Muscle of leg (tissue), 11 donors: ENCODE results near the gene MKNK1. TPM values are rescaled to one million over a fixed set of nuclear protein-coding genes. Genes with fewer than 3 reads are reported as not detected.

Experiments used
- DNase-seq: peaks from one replicate; pipeline ENCODE4 v3.0.0; 2013
- H3K27ac ChIP-seq: one replicate; pipeline ENCODE4 v1.5.1; 2013; ENCODE audit warnings: mild to moderate bottlenecking, low read length, control low read depth
- H3K27me3 ChIP-seq: one replicate; pipeline ENCODE4 v1.6.1; 2013; ENCODE audit warnings: low read length; ENCODE audit not compliant: control insufficient read depth, insufficient read depth
- H3K36me3 ChIP-seq: one replicate; pipeline ENCODE4 v1.6.1; 2013; ENCODE audit warnings: low read length; ENCODE audit not compliant: control insufficient read depth, insufficient read depth
- H3K4me1 ChIP-seq: one replicate; pipeline ENCODE4 v1.6.1; 2013; ENCODE audit warnings: low read length; ENCODE audit not compliant: control insufficient read depth, insufficient read depth
- H3K4me3 ChIP-seq: one replicate; pipeline ENCODE4 v1.5.1; 2013; ENCODE audit warnings: low read length, control low read depth
- H3K9me3 ChIP-seq: replicated peaks from 2 replicates; pipeline ENCODE4 v1.6.1; 2013; ENCODE audit warnings: low read depth, low read length; ENCODE audit not compliant: control insufficient read depth
- WGBS: methylation state at CpG from one replicate; pipeline ENCODE4 v1.1.5; 2013; ENCODE audit warnings: missing lambda C conversion rate; ENCODE audit not compliant: insufficient coverage; 5-methylcytosine and 5-hydroxymethylcytosine counted together
- polyA plus RNA-seq, 8 donors: library from polyadenylated mRNA; unstranded; fragments of 120-200 nt; gene quantifications; one replicate each; pipeline versions ENCODE4 v1.2.1 to v1.2.3, GENCODE V29; 2013; ENCODE audit warnings: inconsistent platforms in 1 of 8, low replicate concordance in 1 of 8; ENCODE audit not compliant: insufficient read length in 8 of 8, insufficient read depth in 1 of 8
- total RNA-seq: library from RNA; stranded (reverse); fragments of 120-200 nt; gene quantifications from one replicate; pipeline ENCODE4 v1.2.4, GENCODE V29; 2013

Gene MKNK1
- total and polyA plus RNA-seq, 9 donors = 19.3 to 32.5 (median 28.4) TPM

GRCh38 chr1:46599059-46599970 lies 4.8 kb downstream of the MKNK1 start:
- WGBS = 76% methylated on average over 2 of the region's 9 CpGs
- Histone ChIP-seq H3K27ac (no peak overlapping the region), H3K4me1 (peaks cover 13% of the 10 kb centered on the region)

GRCh38 chr1:46596846-46597245 lies 7.2 kb downstream of the MKNK1 start:
- WGBS = no CpG with 5 or more reads among the region's 3 CpGs
- peaks cover 3% of the 10 kb centered on the region for H3K4me1 ChIP-seq

More at GRCh38 chr1:46599059-46599970, 4.8 kb downstream of the MKNK1 start:
- DNase-seq = no peak
- H3K36me3 ChIP-seq = no peaks in the 10 kb centered on the region
- no peak overlapping the region for H3K4me3 ChIP-seq
- no peaks in the 10 kb centered on the region for H3K27me3 ChIP-seq
- no peaks in the 10 kb centered on the region for H3K9me3 ChIP-seq

GRCh38 chr1:46596036-46596435 lies 8.0 kb downstream of the MKNK1 start:
- Histone ChIP-seq H3K9me3 (no peaks in the 10 kb centered on the region), H3K27ac (no peak overlapping the region), H3K27me3 (no peaks in the 10 kb centered on the region), H3K4me3 (no peak overlapping the region), H3K36me3 (peaks cover 24% of the 10 kb centered on the region), H3K4me1 (no peaks in the 10 kb centered on the region)
- WGBS = no CpG with 5 or more reads among the region's 1 CpG
- no peak for DNase-seq

More at GRCh38 chr1:46596846-46597245, 7.2 kb downstream of the MKNK1 start:
- Histone ChIP-seq H3K27ac (no peak overlapping the region), H3K27me3 (no peaks in the 10 kb centered on the region), H3K4me3 (no peak overlapping the region), H3K9me3 (no peaks in the 10 kb centered on the region), H3K36me3 (peaks cover 18% of the 10 kb centered on the region)
- DNase-seq = no peak

- peak; percentile 82 for DNase-seq
- Histone ChIP-seq H3K36me3 (peaks cover 30% of the 10 kb centered on the region), H3K4me1 (no peaks in the 10 kb centered on the region), H3K27ac (no peak overlapping the region), H3K27me3 (no peaks in the 10 kb centered on the region), H3K4me3 (no peak overlapping the region), H3K9me3 (no peaks in the 10 kb centered on the region)
- WGBS = no CpG with 5 or more reads among the region's 3 CpGs
These were observed 8.9 kb downstream of the MKNK1 start for GRCh38 chr1:46595127-46595526.

- peaks cover 35% of the 10 kb centered on the region for H3K36me3 ChIP-seq
- H3K4me3 ChIP-seq = no peak overlapping the region
- H3K9me3 ChIP-seq = no peaks in the 10 kb centered on the region
- H3K27ac ChIP-seq = no peak overlapping the region
- DNase-seq = peak; percentile 71
- no peaks in the 10 kb centered on the region for H3K4me1 ChIP-seq
- WGBS = 66% methylated on average over 3 of the region's 5 CpGs
- no peaks in the 10 kb centered on the region for H3K27me3 ChIP-seq
These were observed 10.0 kb downstream of the MKNK1 start for GRCh38 chr1:46594063-46594462.

GRCh38 chr1:46592823-46593222 lies 11.2 kb downstream of the MKNK1 start:
- Histone ChIP-seq H3K4me1 (no peaks in the 10 kb centered on the region), H3K4me3 (no peak overlapping the region), H3K36me3 (peaks cover 38% of the 10 kb centered on the region), H3K9me3 (no peaks in the 10 kb centered on the region), H3K27me3 (no peaks in the 10 kb centered on the region), H3K27ac (no peak overlapping the region)
- whole genome bisulfite sequencing = 84% methylated on average over 3 of the region's 4 CpGs
- no peak for DNase-seq

- Histone ChIP-seq H3K36me3 (peaks cover 60% of the 10 kb centered on the region), H3K27me3 (no peaks in the 10 kb centered on the region), H3K4me3 (no peak overlapping the region), H3K4me1 (no peaks in the 10 kb centered on the region), H3K27ac (no peak overlapping the region), H3K9me3 (no peaks in the 10 kb centered on the region)
- WGBS = 70% methylated on average over 1 of the region's 3 CpGs
- no peak for DNase-seq
These were observed 14.5 kb downstream of the MKNK1 start for GRCh38 chr1:46589529-46589928.

- DNase-seq = peak; percentile 77
- Histone ChIP-seq H3K4me1 (no peaks in the 10 kb centered on the region), H3K4me3 (no peak overlapping the region), H3K27me3 (no peaks in the 10 kb centered on the region), H3K9me3 (no peaks in the 10 kb centered on the region), H3K27ac (no peak overlapping the region), H3K36me3 (peaks cover 63% of the 10 kb centered on the region)
- WGBS = no CpG with 5 or more reads among the region's 7 CpGs
These were observed 17.0 kb downstream of the MKNK1 start for GRCh38 chr1:46587069-46587468.

GRCh38 chr1:46585312-46585938 lies 18.6 kb downstream of the MKNK1 start:
- DNase-seq = no peak
- Histone ChIP-seq H3K4me3 (no peak overlapping the region), H3K9me3 (no peaks in the 10 kb centered on the region), H3K27me3 (no peaks in the 10 kb centered on the region), H3K27ac (no peak overlapping the region), H3K36me3 (peaks cover 62% of the 10 kb centered on the region), H3K4me1 (no peaks in the 10 kb centered on the region)
- 72% methylated on average over 7 of the region's 12 CpGs for WGBS

- H3K4me3 ChIP-seq = no peak overlapping the region
- H3K4me1 ChIP-seq = no peaks in the 10 kb centered on the region
- peaks cover 65% of the 10 kb centered on the region for H3K36me3 ChIP-seq
- WGBS = no CpG with 5 or more reads among the region's 5 CpGs
- DNase-seq = no peak
- H3K27ac ChIP-seq = no peak overlapping the region
- H3K27me3 ChIP-seq = no peaks in the 10 kb centered on the region
- H3K9me3 ChIP-seq = no peaks in the 10 kb centered on the region
These were observed 20.6 kb downstream of the MKNK1 start for GRCh38 chr1:46583494-46583893.
